GM18868 (cell line): ENCODE measurements around the gene SIM2.

ENCODE experiments used
- ATAC-seq: cut with Tn5 transposase; IDR thresholded peaks from one replicate; pipeline ENCODE4 v1.9.1; 2021; ENCODE audit warnings: mild to moderate bottlenecking, moderate library complexity; ENCODE audit not compliant: unreplicated experiment

Gene SIM2

DNA sequence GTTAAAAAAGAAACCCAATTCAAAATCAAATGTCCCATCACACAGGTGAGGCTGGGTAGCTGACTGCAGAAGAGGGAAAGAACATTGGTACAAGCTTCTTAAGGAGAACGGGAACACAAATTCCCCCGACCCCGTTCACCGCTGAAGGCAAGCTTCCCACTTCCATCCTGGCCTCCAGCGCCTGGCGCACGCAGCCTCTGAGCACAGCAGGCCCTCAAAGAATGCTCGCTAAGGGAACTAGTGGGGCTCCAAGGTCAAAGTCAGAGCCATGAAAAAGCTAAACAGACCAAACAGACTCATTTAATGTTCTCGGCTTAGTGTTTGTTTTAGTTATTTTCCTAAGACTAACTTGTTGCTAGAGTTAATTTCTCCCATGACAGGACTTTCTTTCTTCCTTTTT lies 63.7 kb downstream of the SIM2 start:
- no peak for ATAC-seq

DNA sequence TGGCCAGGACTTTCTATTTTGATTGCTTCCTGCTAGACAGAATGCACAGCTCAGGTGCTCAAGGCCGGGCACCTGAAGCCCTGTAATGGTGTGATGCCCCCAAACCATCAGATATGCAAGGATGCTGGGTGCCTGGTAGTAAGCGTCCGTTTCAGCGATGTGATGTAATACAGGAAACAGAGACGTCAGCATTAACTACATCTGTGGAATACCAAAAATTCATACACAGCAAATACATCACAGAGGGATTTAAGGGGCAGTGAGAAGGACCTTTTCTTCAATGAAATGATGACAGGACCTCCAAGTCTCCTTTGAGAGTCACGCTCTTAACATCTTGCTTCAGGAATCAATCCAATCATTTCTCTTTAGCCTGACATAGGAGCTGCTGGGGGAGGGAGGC lies 64.4 kb downstream of the SIM2 start:
- ATAC-seq = no peak

DNA sequence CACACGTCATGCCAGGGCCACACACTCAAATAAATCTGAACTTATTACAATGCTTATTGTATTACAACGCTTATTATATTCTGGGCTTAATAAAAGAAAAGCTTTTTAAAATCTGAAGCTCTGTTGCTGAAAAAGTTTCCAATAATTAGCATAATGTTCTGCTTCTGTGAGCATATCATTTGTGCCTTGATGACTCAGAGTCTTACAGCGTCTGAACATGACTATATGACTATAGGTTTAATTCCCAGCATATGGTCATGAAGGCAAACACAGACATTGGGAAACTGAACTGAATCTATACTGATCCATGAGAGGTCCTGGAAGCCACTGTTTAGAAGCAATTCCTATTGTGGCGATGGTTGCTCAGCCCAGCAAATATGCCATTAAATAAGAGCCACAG lies 66.3 kb downstream of the SIM2 start:
- no peak for ATAC-seq

DNA sequence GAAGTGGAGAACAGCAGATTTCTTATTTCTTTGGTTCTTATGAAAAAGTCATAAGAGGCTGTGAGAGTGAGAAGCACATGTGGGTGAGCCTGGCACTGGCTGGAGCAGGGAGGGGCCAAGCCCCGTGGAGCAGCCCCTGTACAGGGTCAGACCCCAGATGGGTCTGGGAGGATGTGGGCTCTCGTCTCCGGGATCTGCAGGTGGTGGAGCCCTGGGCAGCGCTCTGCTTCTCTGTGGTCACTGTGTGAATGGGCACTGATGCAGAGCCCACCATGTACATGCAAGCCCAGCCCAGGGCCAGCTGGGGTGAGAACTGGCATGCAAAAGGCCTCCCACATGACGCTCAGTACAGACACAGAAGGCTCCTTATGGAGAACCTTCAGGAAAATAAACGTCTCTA lies 67.6 kb downstream of the SIM2 start:
- no peak for ATAC-seq

DNA sequence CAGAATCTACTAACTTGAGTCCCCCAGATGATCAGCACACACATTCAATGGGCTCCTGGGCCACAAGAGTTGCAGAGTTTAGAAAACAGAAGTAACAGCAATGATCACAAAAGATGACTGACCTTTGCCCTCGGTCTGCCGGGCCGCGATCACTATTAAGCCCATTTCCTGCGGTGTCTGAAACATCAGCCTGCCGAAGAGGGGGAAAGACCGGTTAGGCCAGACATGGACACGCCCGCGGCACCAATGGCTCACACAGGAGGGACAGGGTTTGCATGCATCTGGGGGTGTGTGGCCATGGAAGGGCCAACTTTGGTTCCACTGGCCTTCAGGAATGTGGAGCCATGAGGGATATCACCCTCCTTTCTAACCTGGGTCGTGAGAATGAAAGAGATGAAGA lies 68.2 kb downstream of the SIM2 start:
- ATAC-seq = no peak

DNA sequence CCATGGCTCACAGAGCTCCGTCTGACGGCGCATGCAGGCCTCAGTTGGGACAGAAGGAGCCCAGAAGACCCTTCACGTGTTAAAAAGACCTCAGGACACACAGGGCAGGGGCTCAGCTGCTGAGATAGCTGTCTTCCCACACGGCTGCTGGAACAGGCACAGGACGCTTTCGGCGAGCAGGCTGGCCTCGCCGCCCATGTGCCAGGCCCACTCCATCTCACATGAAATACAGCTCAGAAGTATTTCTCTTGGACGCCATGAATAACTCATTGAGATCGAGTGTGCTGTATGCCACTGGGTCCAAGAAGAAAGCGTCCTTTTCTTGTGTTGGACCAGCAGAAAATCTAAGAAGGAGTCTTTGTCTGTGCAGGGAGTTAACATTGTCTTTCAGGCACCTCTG lies 69.6 kb downstream of the SIM2 start:
- ATAC-seq = no peak

DNA sequence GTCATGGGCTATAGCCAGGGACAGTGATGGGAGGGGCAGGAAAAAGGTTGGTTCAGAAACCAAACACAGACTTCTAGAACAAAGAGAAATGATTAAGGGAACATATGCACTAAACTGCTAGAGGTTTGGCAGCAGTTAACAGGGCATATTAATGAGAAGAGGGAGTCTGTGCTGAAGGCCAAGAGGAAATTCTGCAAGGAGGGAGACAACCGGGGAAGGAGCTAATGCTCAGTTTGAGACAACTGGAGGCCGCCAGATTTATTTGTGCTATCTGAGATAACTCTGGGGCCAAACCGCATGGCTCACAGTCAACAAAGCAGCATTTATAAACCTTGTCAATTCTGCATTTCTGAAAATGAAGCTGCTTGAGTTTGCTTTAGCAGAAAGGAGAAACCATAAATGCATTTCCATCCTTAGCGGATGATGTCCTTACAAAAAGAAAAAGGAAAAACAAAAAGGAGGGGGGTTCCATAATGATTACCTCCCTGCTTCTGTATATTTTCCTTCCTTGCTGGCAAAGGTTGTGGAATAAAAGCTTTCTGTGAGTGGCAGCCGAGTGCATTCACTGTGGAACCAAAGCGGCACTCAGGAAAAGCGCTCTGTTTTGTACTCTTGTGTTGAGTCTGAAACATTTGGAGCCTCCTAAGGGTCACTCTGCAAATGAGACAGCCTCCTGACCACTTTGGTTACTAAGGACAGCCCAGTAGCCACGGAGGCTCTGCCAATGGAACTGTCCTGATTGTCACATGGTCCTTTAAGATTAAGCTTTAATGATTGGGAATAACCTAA lies 70.3 kb downstream of the SIM2 start:
- no peak for ATAC-seq

DNA sequence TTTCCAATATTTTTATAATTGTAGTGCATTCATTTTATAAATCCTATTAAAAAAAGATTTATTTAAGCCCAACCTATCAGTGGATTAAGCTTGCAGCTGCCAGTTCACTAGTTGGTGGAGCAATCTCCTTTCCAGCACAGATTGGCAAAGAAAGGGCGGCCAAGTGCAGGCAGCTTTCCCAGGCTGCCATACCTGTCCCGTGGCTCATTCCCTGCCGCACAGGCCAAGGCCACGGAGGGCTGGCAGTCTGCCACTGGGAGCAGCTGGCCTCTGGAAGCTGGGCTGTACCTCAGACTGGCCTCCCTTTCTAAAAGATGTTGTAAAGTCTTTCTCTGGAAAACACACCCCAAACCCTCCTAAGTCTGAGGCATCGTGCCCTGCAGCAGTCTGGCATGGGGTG lies 74.2 kb downstream of the SIM2 start:
- ATAC-seq = no peak

DNA sequence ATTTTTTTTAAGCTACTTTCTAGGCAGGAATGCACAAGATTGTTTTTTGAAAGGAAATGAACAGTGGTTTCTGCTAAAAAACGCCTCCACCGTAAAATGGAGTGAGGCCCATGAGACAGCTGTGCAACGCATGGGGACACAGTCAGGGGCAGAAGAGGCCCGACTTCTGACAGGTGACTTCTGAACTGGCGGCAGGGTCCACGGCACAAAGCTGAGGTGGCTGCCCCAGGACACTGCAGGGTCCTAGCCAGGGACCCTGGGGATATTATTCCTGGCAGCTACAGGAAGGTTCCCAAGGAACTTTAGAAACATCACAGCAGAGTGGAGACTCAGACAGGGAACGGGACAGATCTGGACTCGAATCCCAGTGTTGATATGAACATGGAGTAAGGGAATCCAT lies 75.1 kb downstream of the SIM2 start:
- ATAC-seq = no peak

DNA sequence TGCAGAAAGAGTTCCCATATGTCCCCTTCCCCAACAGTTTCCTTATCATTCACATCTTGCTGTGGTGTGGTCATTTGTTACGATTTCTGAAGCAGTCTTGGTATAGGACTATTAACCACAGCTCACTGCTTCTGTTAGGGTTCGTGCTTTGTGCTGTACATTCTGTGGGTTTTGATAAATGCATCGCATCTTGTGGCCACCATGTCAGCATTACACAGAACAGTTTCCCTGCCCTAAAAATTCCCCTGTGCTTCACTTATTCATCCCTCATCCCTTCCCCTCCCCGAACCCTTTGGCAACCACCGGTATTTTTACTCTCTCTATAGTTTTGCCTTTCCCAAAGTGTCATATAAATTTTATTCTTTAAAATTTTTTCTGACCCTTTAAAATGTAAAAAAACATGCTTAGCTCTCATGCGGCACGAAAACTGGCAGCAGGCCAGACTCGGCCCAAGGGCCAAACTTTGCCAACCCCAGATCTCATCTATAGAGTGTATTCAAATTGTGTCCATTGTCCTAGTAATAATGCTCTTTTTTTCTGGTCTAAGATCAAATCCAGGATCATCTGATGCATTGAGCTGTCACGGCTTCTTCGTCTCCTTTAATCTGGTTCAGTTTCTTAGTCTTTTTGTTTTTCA lies 78.2 kb downstream of the SIM2 start:
- no peak for ATAC-seq

DNA sequence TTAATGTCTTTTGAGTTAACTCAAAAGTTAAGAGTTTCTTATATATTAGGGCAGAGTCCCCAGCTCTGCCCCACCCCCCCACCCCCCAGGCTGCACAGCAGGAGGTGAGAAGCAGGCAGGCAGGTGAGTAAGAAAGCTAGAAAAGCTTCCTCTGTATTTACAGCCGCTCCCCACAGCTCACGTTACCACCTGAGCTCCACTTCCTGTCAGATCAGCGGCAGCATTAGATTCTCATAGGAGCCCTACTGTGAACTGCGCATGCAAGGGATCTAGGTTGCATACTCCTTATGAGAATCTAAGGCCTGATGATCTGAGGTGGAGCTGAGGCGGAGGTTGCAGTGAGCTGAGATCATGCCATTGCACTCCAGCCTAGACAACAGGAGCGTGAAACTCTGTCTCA lies 81.9 kb downstream of the SIM2 start:
- ATAC-seq = no peak

DNA sequence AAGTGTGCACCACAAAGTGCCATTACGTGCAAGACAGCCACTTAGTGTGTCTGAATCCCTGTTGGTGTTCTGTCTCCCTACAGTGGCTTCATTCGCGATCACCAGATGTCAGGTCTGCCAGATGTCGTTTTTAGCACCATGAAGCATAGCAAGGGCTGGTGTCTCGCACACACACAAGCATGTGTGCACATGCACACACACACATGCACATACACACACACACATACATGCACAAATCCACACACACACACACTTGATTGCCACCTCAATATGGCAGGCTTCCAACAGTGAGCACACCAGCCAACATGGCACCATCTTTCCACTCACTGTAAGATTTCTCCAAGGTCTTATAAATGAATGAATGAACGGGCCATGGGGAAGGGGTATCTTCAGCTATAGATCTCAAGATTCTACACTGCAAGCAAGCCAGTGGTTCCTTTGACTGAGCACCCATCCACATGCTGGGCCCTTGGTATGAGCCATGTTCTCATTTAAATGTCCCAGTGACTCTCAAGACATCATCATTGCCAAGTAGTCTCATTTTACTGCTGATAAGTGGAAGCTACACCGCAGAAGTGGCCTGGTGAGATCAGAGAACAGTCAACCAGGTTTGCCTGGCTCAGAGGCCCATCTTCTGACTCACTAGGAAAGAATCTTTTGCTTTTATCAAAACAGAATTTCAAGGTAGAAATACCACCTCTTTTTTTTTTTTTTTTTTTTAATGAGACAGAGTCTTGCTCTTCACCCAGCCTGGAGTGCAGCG lies 84.9 kb downstream of the SIM2 start:
- ATAC-seq = no peak

DNA sequence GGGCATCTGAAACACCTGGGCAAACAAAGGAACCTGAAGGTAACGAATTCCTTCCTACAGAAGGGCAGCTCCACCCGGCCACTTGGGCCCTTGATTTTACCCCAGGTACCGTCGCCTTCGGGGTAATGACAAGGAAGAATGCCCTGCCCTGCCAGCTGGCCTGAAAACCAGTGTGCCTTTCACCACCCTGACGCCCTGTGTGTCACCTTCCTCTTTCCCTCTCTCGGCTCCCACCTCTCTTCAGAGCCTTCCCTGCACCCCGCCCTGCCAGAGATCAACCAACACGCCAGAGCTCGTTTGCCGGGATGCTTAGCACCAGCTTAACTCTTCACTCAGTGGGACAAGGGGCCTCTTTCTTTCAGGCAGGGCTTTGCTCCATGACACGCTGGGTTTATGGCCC lies 86.0 kb downstream of the SIM2 start:
- no peak for ATAC-seq

DNA sequence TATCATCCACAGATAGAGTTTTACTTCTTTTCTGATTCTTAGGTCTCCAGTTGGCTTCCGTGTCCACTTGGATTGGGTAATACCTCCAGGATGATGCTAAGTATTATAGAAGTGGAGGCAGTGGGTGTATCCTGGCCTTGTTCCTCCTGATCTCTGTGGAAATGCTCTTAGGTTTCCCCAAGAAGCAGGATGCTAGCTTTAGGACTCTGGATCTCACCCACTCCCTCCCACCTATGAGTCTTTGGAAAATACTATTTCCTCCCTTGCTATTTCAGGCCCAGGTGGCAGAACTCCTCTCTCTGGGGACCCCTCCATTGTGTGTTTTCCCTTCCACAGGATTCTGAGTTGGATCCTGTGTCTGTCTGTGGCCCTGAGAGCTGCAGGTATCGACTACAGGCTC lies 86.7 kb downstream of the SIM2 start:
- no peak for ATAC-seq

DNA sequence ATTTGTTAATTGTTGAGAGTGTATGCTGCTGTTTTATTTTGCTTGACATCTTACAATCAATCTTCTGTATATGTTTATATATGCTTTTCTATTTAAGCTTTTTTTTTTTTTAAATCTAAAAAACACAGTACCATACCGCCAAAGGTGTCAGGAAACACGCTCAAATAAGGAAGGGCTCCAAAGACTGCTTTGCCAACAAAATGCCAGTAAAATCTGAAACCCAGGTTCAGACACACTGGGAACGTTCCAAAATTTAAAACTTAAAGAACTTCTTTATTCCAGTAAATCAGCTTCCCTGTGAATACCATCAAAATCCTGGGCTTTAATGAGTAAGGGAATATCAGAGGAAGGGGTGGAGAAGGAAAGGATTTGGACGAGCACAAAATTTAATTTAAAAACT lies 87.3 kb downstream of the SIM2 start:
- ATAC-seq = no peak

DNA sequence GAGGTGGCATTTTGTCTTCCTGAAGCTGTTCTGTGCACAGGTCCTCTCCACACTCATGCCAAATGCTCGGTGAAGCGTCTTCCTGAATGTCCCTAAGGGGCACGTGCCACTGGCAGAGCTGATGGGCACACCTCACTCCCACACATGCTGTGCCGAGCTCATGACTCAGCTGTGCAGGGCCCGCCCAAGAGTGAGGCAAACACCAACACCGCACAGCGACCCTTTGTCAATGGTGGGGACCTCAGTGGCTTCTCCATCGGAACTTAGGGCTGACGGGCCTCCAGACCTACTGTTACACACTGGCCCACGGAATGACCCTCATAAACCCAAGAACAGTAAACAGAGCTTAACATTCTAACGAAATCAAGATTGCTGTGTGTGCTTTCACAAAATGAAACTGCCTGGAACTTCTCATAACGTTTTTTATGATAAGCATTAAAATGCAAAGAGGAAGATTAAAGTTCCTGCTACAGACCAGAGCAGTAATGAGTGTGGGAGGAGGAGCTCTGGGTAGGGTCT lies 89.3 kb downstream of the SIM2 start:
- no peak for ATAC-seq

DNA sequence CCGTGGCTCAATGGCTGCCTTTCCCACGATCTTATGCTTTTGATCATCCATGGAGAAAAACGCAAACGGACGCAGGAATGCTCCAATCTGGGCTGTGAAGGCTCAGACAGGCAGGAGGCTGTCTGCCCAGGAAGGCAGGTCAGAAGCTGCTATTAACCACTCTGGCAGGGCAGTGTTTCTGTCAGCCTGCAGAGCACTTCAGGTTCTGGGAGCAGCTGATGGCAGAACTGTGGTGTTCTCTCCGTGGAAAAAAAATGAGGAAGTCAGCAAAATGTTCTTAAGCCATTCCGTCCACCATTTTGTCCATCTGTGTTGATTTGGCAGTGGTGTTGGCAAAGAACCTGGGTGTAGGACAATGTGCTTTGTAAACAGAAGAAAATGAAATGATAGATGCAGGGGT lies 91.7 kb downstream of the SIM2 start:
- ATAC-seq = no peak

DNA sequence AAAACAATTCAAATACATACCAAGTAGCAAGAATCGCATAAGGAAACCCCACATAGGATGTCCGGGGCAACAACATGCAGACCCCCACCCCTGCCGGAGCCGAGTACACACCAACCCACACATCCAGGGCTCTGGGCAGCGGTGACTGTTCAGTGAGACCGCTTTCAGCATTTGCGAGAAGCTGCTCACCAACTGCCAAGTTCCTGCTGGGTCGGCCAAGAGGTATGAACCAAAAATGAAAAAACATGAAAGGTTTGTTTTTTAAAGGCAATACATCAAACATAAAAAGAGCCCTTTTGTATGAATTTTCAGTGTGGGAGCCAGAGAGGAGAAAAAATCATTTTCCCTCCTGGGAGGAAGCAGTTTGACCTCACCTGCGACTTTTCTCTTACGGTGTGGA lies 92.3 kb downstream of the SIM2 start:
- no peak for ATAC-seq

DNA sequence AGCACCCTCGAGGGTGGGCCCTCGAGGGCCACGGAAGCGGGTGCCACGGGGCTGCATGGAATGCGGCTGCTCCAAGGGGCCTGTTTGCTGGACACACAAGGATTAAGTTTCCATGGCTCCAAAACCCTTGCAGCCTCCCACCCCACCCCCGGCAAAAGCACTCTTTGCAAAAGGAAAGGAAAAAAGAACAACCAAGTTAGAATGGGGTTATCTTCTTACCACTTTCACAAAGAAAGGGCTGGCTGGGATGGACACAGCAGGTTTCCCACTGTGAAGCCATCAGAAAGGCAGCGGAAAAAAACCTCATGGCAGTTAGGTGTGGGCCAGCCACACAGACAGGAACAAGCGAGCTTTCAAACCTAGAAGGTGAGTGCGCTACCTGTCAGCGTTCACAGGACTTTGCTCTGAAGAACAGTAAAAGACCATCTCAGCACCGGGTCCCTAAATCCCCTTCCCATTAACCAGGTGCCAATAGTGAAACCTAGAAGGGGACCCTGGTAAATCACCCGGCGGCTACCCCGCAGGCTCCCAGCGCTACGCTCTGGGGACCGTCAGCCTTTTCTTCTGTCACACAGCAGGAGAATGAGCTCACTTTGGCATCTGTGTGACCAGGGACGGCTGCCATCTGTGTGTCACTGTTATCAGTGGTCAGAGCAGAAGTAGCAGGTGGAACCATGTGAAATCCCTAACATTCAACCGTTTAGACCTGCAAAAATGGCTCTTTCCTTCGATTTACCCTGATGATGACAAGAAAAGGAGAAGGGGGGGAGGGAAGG lies 93.0 kb downstream of the SIM2 start:
- no peak for ATAC-seq

DNA sequence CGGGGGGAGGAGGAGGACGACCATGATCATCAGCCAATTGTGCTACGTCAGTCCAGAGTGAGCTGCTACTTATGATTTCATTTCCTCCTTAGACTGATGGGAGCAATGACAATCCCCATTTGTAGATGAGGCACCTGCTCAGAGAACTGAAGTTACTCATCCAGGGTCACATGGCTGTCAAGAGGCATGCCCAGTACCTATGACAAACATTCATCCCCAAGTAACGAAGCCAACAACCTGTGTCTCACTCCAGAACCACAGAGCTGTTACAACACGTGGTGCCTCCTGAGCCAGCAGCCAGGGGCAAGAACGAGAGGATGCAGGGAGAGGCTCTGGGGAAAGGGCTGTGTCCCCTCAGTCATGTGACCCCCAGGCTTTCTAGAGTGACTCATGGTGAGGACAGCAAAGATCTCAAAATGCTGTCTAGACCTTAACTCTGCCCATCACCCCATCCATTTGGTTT lies 93.6 kb downstream of the SIM2 start:
- no peak for ATAC-seq

DNA sequence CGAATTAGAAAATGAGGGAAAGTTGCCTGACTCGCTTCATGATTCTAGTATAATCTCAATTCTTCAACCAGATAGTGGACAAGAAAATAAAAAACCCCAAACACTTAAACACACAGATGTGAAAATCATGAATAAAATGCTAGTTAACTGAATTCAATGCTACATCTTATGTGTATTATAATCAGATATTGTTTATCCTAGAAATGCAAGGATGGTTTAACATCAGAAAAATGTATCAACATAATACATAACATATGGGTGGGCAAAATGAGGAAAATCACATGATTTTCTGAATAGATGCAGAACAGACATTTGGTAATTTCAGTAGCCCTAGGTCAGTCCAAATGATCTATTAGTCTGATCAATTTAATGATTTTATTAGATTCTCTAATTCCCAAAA lies 97.2 kb downstream of the SIM2 start:
- ATAC-seq = no peak
